ENCODE measurements around the gene ARAP1. TPM values are rescaled to one million over a fixed set of nuclear protein-coding genes. Genes with fewer than 3 reads are reported as not detected.

ARAP1 gene
- total RNA-seq, 1 donor from 2014 or later, result 60.2 TPM

DNA sequence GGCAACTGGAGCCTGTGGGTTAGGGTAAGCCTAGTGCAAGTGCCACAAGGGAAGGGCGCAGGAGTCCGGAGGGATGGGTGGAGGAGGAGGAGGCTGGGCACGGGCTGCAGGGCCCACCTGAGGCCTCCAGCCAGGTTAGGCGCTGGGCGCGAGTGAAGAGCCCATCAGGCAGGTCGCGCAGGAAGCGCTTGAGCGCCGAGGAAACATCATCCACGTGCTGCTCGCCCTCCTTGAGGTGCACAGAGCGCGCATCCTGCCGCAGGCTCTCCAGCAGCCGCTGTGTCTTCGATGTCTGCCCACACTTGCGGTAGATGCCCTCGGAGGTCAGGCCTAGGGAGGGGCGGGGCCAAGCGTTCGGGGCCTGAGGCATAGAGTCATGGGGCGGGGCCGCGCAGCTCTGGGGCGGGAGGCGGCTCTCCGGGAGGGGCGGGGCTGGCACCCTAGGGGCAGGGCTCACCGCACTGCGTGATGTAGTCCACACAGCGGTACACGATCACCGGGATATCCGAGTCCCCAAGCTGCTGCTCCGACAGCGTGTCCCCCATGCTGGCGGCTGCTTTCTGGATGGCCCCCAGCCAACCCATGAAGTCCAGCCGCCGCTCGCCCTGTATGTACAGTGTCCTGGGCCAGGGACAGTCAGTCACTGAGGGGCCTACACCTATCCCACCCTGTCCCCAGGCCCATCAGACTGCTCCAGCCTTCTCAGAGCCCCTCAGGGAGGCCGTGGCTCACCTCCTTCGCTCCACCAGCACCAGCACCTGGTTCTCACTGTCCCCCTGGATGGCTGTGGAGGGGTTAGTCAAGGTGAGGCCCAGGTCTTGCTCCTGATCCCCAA, 55.1 kb downstream of the ARAP1 start:
- TF ChIP-seq, protein P1, sequence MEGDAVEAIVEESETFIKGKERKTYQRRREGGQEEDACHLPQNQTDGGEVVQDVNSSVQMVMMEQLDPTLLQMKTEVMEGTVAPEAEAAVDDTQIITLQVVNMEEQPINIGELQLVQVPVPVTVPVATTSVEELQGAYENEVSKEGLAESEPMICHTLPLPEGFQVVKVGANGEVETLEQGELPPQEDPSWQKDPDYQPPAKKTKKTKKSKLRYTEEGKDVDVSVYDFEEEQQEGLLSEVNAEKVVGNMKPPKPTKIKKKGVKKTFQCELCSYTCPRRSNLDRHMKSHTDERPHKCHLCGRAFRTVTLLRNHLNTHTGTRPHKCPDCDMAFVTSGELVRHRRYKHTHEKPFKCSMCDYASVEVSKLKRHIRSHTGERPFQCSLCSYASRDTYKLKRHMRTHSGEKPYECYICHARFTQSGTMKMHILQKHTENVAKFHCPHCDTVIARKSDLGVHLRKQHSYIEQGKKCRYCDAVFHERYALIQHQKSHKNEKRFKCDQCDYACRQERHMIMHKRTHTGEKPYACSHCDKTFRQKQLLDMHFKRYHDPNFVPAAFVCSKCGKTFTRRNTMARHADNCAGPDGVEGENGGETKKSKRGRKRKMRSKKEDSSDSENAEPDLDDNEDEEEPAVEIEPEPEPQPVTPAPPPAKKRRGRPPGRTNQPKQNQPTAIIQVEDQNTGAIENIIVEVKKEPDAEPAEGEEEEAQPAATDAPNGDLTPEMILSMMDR (conservative IDR thresholded peaks at IDR 0.05; ENCODE audit: low read depth, low read length), result no peak
- no peak for DNase-seq (ENCODE audit: low read depth)
- no peak overlapping the region for H3K4me3 ChIP-seq (ENCODE audit: low read depth, low read length)

DNA sequence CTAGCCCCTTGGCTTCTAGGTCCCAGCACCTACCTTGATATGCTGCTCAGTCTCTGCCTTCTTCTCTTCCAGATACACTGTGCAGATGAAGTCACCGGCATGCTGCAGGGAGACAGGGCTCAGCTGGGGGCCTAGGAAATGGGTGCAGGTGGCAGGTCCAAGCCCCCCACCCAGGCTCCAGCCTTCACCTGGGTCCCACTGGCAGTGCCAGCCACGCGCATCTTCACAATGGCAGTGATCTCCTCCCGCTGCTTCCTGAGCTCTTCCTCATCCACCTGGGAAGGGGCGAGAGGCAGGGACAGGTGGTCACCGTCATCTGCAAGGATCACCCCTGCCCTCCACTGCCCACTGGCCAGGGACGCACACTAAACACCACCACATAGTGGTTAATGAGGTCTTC, 56.9 kb downstream of the ARAP1 start:
- H3K4me3 ChIP-seq (ENCODE audit: low read depth, low read length), result no peak overlapping the region
- no peak for DNase-seq (ENCODE audit: low read depth)
- TF ChIP-seq, protein P1 (conservative IDR thresholded peaks at IDR 0.05; ENCODE audit: low read depth, low read length), result no peak

DNA sequence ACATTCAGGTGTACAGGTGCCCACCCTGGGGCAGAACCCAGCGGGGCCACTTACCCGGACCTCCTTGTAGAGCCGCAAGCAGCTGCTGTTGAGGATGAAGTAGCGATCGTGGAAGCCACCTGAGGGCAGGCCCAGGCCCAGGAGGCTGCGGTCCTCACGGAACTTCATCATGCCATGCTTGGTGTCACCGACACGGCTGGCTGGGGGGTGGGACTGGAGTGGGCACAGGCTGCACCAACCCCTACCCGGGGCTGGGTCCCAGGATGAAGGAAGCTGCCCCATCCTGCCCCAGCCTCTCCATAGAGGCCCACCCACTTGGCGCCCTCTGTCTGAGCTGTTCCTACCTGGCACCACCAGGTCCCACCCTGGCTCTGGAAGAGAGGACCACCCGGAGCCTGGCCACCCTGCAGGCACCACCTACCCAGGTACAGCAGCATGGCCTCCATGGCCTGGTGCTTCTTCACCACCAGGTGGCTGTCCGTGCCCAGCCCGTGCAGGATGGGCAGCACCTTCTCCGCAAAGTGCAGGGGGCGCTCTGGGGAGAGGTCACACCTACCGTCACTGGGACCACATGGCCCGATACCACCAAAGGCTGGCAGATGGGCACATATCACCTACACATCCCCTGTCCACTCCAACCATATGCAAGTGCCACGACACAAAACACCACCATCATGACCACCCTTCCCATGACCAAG, 58.8 kb downstream of the ARAP1 start:
- DNase-seq (ENCODE audit: low read depth), result no peak
- H3K4me3 ChIP-seq (ENCODE audit: low read depth, low read length), result no peak overlapping the region
- TF ChIP-seq, protein P1 (conservative IDR thresholded peaks at IDR 0.05; ENCODE audit: low read depth, low read length), result peak; percentile 20

DNA sequence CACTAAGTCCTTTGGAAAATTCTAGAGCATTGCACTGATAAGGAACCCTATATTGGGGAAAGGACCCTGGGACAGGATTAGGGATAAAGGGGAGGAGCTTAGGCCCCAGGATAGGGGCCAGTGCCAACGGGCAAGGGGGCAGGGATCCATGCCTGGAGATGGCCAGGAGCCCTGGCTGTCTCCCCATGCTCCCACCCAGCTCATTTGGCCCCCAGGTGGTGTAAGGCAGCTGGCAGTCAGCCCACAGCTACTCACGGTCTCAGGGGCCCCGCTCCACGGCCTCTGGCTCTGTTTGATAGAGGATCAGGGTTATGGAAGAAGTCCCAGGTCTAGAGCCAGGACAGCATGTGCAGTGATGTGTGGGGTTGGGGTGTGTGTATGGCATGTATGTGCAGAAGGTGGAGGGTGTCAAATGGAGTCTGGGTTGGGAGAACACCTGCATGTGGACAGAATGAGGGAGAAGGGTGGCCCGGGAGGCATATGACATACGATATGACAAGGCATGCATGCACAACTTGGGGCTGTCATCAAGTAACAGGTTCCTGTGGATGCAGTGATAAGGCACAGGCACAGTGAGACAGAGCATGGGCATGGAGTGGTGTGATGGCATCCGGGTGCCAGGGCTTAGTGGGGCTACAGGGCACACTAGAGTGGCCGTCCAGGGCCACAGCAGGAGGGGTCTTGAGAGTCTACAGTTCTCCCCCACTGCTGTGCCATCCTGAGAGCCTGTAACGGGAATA, 59.5 kb downstream of the ARAP1 start:
- DNase-seq (ENCODE audit: low read depth), result no peak
- TF ChIP-seq, protein P1 (conservative IDR thresholded peaks at IDR 0.05; ENCODE audit: low read depth, low read length), result no peak
- no peak overlapping the region for H3K4me3 ChIP-seq (ENCODE audit: low read depth, low read length)

DNA sequence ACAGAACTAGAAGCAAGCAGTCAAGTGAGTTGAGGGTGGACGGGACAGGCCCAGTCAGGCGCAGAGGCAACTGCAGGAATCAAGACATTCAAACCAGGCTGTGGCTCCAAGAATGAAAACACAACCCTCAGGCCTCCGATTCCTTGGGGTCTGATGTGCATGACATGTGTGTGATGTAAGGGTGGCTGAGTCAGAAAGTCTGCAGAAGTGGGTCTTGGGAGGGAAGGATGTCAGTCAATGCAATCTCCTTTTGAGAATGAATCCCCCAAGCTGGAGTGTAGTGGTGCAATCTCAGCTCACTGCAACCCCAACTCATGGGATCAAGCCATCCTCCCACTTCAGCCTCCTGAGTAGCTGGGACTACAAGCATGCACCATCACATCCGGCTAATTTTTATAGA, 62.0 kb downstream of the ARAP1 start:
- no peak overlapping the region for H3K4me3 ChIP-seq (ENCODE audit: low read depth, low read length)
- DNase-seq (ENCODE audit: low read depth), result no peak
- TF ChIP-seq, protein P1 (conservative IDR thresholded peaks at IDR 0.05; ENCODE audit: low read depth, low read length), result no peak

DNA sequence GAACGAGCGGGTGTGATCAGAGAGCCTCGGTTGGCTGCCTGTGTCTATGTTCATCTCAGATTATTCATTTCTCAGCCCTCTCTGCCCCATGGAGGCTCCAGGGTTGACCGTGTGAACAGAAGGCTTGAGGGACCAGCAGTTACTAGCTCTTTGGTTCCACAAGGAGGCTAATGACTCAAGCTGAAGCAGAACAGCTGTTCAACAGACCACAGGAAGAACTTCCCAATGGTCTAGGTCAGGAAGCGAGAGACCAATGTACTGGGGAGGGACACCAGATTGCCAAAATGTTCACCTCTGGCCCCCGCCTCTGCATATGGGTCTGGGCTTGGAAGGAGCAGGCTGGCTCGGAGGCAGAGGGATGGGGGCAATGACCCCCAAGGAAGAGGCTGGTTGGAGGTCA, 63.3 kb downstream of the ARAP1 start:
- TF ChIP-seq, protein P1 (conservative IDR thresholded peaks at IDR 0.05; ENCODE audit: low read depth, low read length), result no peak
- no peak overlapping the region for H3K4me3 ChIP-seq (ENCODE audit: low read depth, low read length)
- DNase-seq (ENCODE audit: low read depth), result no peak
